ENCODE results near the gene INSM1.

DNA sequence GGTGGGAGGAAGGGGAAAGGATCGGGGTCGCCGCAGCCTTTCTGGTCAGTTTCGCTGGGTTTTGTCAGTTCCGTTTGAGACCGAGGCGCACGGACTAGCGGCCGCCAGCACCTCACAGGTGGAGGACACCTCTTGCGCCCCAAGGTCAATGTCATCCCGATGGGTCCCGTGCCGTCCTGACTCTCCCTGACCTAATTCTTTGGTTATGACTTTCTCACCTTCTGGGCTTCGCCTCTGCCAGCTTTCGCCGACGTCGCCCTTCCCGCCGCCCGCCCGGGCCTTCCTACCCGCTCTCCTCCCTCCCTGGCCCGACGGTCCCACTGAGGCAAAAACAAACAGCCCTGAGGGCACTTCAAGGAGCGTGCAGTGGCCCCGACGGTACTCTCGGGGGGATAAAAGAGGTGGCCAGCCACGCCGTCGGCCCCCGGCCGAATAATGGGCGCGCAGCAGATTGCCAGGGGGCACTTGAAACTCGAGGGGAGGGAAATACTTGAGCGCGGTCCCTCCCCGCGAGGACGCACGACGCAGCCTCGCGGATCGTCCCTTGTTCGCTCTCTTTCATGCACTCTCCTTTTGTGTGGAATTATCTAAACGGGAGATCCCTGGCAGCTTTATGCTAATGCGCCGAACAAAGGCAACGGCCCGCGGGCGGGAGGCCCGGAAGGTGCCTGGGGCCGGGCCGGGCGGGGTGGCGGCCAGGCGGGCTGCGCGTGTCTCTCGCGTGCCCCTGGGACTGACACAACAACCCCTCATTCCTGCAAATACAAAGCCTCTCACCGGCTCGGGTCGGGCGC, 3.9 kb upstream of the INSM1 start:
- TF ChIP-seq, protein P1, sequence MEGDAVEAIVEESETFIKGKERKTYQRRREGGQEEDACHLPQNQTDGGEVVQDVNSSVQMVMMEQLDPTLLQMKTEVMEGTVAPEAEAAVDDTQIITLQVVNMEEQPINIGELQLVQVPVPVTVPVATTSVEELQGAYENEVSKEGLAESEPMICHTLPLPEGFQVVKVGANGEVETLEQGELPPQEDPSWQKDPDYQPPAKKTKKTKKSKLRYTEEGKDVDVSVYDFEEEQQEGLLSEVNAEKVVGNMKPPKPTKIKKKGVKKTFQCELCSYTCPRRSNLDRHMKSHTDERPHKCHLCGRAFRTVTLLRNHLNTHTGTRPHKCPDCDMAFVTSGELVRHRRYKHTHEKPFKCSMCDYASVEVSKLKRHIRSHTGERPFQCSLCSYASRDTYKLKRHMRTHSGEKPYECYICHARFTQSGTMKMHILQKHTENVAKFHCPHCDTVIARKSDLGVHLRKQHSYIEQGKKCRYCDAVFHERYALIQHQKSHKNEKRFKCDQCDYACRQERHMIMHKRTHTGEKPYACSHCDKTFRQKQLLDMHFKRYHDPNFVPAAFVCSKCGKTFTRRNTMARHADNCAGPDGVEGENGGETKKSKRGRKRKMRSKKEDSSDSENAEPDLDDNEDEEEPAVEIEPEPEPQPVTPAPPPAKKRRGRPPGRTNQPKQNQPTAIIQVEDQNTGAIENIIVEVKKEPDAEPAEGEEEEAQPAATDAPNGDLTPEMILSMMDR (IDR thresholded peaks at IDR 0.05): no peak
- no peak for TF ChIP-seq POLR2AphosphoS5 (IDR thresholded peaks at IDR 0.05; ENCODE audit: insufficient read depth in 1 of 2, low read depth in 1 of 2)
- no peak for TF ChIP-seq POLR2A (IDR thresholded peaks at IDR 0.05)

All from vagina (tissue), 2 donors.